NCI-H1436 (cell line): ENCODE results near the gene EEA1.
"Not testable (repeated sequence)": the region's sequence is repeated elsewhere in the genome, so short reads cannot be mapped to it uniquely, and the experiment has no call there.

Source experiments
- DNase-seq: peaks from one replicate; lab custom pipeline; 2025; lab: John Stamatoyannopoulos, UW

Gene EEA1

DNA sequence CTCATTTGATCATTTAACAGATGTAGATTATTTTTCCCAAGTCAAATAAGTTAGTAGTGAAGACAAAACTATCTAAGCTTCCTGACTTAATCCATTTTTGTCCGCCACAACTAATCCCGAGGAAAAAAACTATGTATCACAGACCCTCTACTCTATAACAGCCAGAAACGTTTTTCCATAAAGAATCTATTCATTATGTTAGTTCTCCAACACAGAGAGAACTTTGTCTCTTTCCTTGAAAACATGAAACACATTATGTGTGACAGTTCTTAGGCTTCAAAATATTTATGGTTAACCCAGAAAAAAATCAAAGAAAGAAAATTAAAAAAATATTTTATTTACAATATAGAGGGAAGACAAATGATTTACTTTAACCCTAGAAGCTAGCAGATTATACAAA, 126.2 kb downstream of the EEA1 start:
- DNase-seq, result no peak

GRCh38 chr12:92796650-92797049, 132.4 kb downstream of the EEA1 start:
- no peak for DNase-seq

GRCh38 chr12:92794814-92795213, 134.3 kb downstream of the EEA1 start:
- DNase-seq, result no peak

- not testable (repeated sequence) for DNase-seq
These were observed 134.7 kb downstream of the EEA1 start for GRCh38 chr12:92794356-92794755.

DNA sequence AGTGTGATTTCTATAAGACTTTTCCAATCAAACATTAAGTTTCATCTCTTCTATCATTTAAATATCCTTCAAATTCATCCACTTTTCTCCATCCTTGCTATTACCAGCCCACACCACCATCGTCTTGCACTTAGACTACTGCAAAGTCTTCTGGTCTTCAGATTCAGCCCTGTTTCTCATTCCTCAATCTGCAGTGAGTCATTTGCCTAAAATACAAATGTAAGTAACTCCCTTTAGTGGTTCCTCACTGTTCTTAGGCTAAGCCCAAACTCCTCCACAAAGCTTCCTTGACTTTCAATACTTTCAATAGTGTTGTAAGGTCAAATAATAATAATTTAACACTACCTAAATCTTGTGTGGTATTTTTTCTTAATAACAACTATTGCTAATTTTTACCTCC, 143.1 kb downstream of the EEA1 start:
- no peak for DNase-seq

- no peak for DNase-seq
These were observed 143.5 kb downstream of the EEA1 start for GRCh38 chr12:92785563-92785950.

- peak; percentile 79 for DNase-seq
These were observed 144.1 kb downstream of the EEA1 start for GRCh38 chr12:92784797-92785562.

- DNase-seq, result no peak
These were observed 144.7 kb downstream of the EEA1 start for GRCh38 chr12:92784356-92784755.

- DNase-seq, result no peak
These were observed 149.2 kb downstream of the EEA1 start for GRCh38 chr12:92779902-92780301.

DNA sequence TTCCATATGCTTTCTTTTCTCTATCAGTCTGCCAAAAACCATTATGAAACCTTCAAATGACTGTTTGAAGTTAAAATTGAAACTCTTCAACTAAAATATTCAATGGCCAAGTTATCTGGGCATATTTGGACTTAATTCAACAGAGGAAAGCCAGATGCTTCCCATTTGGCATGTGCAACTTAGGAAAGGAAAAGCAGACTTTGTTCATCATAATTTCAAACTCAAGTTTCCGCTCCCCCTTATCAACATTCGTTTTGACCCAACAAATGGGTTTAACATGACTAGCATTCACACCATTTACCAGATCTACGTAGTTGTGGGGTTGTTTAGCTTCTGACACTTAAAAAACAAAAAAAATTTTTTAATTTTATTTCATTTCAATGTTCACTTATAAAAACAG, 150.6 kb downstream of the EEA1 start:
- DNase-seq, result no peak

- DNase-seq, result no peak
These were observed 153.7 kb downstream of the EEA1 start for GRCh38 chr12:92775416-92775815.

- no peak for DNase-seq
These were observed 158.1 kb downstream of the EEA1 start for GRCh38 chr12:92771001-92771400.

DNA sequence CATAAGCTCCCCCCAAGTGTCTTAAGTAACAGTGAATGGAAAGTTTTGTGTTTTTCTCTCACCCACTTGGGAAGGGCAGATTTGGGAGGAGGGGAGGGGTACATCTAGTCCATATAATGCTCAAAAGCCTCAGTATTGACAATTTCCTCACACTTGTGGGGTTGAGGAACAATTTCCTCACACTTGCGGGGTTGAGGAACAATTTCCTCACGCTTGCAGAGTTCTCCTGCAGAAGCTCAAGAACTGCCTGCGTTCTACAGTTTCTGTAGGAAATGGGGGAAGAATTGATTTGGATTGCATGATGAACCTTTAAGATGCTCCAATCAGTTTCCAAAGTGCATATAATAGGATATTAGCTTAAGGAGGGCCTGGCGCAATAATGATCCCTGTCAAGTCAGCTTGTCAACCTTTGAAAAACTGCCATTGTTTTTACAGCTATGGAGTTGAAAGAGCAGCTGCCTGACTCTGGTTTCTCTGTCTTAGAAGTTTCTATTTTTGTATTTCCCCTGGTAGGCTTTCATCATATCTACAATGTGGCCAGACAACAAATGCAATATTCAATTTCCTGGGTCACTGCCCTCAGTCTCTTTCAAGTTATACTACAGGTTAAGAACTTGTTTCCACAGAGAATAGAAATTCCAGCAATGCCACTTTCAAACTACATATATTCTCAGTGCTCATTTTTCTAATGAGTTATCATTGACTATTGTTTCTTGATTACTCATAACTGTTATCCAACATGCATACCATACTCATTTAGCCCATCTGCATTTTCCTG, 159.8 kb downstream of the EEA1 start:
- no peak for DNase-seq

GRCh38 chr12:92765871-92766270, 163.2 kb downstream of the EEA1 start:
- DNase-seq, result no peak

- DNase-seq, result no peak
These were observed 164.3 kb downstream of the EEA1 start for GRCh38 chr12:92764831-92765230.

- no peak for DNase-seq
These were observed 166.3 kb downstream of the EEA1 start for GRCh38 chr12:92762773-92763172.

GRCh38 chr12:92759634-92760268, 169.3 kb downstream of the EEA1 start:
- DNase-seq, result no peak

DNA sequence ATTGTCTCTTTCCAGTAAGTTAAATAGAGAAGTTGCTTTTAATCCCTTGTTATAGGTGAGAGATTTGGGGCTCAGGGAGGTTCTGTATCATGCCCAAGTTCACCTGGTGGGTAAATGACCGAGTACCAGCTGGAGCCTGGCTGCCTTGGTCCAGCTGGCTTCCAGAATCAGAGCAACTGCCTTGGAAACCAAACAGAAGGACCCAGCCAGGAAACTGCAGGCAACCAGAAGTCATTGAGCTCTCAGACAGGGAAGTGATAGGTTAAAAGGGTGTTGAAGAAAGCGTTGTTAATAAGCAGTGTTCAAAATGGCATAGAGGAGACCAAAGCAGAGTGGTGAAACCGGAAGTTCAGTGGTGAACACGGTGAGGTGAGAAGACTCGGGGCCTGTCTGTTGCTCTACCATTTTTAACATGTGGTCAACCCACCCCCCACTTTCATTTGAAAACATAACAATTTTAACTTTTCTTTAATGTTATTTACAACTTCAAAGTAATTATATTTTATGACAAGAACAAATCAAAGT, 171.4 kb downstream of the EEA1 start:
- no peak for DNase-seq

DNA sequence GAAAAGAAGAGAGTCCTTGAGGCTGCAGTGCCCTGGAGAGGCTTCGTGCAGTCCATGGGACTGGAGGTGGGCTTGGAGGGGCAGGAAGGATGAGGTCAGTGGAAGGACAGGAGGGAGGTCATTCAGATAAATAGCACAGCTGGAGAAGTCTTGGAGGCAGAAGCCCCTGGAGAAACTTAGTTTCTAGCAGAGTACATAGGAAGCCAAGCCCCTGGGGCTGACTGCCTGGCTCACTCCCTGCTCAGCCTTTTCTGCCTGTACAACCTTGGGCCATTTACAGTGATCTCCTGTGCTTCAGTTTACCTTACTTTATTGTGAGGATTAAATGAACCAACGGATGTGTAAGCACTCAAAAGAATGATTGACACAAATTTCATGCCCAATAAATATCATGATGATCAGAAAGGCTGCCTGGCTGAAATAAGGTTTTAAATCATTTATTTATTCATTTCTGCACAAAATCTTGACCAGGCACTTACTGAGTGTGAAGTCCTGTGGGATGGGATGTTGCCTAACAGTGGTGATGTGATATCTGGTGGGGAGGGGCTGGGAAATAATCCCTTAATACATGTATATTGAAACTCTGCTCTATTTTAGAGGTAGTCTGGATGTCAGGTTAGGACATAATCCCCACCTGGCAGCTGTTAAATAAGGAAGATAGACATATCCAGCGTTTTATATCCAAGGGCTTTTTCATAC, 172.0 kb downstream of the EEA1 start:
- DNase-seq, result no peak

DNA sequence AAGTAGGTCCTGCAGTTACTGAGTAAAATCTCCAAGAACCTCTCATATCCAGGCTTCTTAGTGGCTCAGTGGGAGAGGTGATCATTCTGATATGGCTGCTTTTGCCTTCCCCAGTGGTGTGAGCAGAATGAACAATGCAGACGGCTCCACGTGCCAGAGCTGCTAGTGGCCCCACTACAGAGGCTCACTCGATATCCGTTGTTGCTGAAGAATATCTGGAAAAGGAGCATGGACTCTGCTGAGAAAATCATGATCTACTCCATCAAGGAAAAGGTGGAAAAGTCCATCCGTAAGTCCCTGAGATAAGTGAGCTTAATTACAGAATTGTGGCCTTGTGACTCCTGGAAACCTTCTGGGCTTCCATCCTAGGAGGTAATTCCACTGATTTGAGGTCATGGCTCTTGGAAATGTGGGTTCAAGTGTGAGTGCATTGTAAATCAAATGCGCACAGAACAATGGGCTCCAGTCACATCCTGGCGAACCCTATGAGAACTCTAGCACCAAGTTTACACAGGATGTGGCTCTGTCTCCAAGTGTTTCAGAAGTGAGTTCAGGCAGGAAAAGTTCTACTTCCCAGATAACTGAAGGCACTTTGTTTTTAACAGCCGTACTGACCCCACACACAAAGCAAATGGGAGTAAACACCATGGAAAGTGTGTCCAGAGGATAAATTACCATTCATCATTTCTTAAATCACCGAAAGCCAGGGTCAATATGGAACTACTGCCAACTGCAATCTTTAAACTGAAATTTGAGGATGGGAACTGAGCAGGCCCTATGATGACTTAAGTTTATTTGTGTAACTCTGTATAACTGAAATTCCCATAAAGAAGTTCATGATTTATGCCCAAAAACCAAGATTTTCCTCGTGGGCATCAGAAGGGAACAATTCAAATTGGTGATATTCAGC, 174.9 kb downstream of the EEA1 start:
- DNase-seq, result no peak

DNA sequence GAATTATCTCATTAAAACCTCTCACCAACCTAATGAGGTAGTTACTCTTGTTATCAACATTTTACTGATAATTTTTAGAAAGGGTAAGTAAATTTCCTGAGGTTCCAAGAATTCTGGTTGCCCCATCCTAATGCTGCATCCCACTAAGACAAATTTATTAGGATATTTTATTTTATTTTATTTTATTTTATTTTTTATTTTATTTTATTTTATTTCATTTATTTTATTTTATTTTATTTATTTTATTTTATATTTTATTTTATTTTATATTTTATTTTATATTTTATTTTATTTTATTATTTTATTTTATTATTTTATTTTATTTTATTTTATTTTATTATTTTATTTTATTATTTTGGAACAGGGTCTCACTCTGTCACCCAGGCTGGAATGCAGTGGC, 179.4 kb downstream of the EEA1 start:
- DNase-seq, result not testable (repeated sequence)
